ENCODE measurements around the gene GABRE. TPM values are rescaled to one million over a fixed set of nuclear protein-coding genes. Genes with fewer than 3 reads are reported as not detected.

GABRE gene
- total RNA-seq, 1 donor from 2014 or later: 202 TPM

- no peak for DNase-seq (ENCODE audit: low spot score in 2 of 2, unreplicated experiment in 2 of 2)
- Mint-ChIP-seq H3K27me3 (ENCODE audit: low read depth) (peaks cover 9% of the 10 kb centered on the region), H3K4me3 (no peak overlapping the region), H3K36me3 (peaks cover 18% of the 10 kb centered on the region), H3K4me1 (peaks cover 22% of the 10 kb centered on the region), H3K9me3 (peaks cover 21% of the 10 kb centered on the region), H3K27ac (no peak overlapping the region)
- TF ChIP-seq CTCF (IDR thresholded peaks at IDR 0.05; ENCODE audit: unreplicated experiment): no peak
Observed at GRCh38 chrX:151970027-151970426, 4.4 kb downstream of the GABRE start.

DNA sequence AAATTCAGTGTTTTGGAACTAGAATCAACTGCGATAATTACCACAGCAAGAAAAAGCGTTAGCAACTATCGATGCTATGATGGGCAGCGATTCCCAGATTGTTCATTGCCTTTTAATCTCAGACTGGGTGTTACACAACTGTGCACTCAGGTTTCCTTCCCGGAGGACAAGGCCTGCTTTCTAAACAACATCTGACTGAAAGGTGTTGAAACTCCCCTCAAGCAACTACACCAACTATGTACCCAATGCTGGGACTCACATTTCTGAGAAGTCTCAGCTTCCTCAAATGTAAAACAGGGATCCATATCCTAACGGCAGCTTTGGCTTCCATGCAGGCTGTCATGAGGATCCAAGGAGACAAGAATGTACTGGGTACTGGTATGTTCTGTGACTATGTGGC is 8.2 kb downstream of the GABRE start:
- TF ChIP-seq CTCF (IDR thresholded peaks at IDR 0.05; ENCODE audit: unreplicated experiment): no peak
- H3K9me3 Mint-ChIP-seq: peaks cover 25% of the 10 kb centered on the region
- H3K4me3 Mint-ChIP-seq: no peak overlapping the region
- H3K36me3 Mint-ChIP-seq: peaks cover 28% of the 10 kb centered on the region
- peaks cover 7% of the 10 kb centered on the region for H3K4me1 Mint-ChIP-seq
- H3K27me3 Mint-ChIP-seq (ENCODE audit: low read depth): no peaks in the 10 kb centered on the region
- DNase-seq (ENCODE audit: low spot score in 2 of 2, unreplicated experiment in 2 of 2): no peak
- H3K27ac Mint-ChIP-seq: no peak overlapping the region

- Mint-ChIP-seq H3K4me3 (no peak overlapping the region), H3K4me1 (no peaks in the 10 kb centered on the region), H3K9me3 (peaks cover 33% of the 10 kb centered on the region), H3K27me3 (ENCODE audit: low read depth) (no peaks in the 10 kb centered on the region), H3K36me3 (peaks cover 37% of the 10 kb centered on the region), H3K27ac (no peak overlapping the region)
- DNase-seq (ENCODE audit: low spot score in 2 of 2, unreplicated experiment in 2 of 2): no peak
- no peak for TF ChIP-seq CTCF (IDR thresholded peaks at IDR 0.05; ENCODE audit: unreplicated experiment)
Observed at GRCh38 chrX:151962034-151962433, 12.4 kb downstream of the GABRE start.

- peaks cover 44% of the 10 kb centered on the region for H3K9me3 Mint-ChIP-seq
- no peak overlapping the region for H3K4me3 Mint-ChIP-seq
- H3K4me1 Mint-ChIP-seq: no peaks in the 10 kb centered on the region
- no peak for DNase-seq (ENCODE audit: low spot score in 2 of 2, unreplicated experiment in 2 of 2)
- TF ChIP-seq CTCF (IDR thresholded peaks at IDR 0.05; ENCODE audit: unreplicated experiment): no peak
- H3K27ac Mint-ChIP-seq: no peak overlapping the region
- no peaks in the 10 kb centered on the region for H3K27me3 Mint-ChIP-seq (ENCODE audit: low read depth)
- peaks cover 56% of the 10 kb centered on the region for H3K36me3 Mint-ChIP-seq
Observed at GRCh38 chrX:151958101-151958500, 16.4 kb downstream of the GABRE start.

DNA sequence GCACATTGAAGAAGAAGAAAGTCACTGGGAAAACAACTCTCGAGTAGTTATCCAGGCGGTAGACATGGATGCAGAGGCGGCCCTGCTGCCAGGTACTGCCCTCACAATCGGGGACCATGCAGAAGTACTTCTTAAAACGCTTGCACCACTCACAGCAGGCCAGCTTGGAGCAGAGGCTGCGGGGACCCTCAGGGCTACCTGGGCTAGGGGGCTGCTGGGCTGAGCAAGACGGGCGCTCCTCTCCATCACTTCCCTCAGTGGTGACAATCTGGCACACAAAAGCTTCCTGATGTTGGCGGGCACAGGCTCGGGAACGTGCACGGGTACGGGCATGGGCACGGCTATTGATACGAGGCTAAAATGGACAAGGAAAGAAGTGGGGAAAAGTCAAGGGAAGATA is 19.7 kb downstream of the GABRE start:
- Mint-ChIP-seq H3K36me3 (peaks cover 34% of the 10 kb centered on the region), H3K27ac (no peak overlapping the region), H3K4me1 (no peaks in the 10 kb centered on the region), H3K9me3 (peaks cover 38% of the 10 kb centered on the region), H3K27me3 (ENCODE audit: low read depth) (no peaks in the 10 kb centered on the region), H3K4me3 (no peak overlapping the region)
- DNase-seq (ENCODE audit: low spot score in 2 of 2, unreplicated experiment in 2 of 2): no peak
- no peak for TF ChIP-seq CTCF (IDR thresholded peaks at IDR 0.05; ENCODE audit: unreplicated experiment)

GRCh38 chrX:151938172-151938571 is 36.3 kb downstream of the GABRE start:
- Mint-ChIP-seq H3K9me3 (peaks cover 32% of the 10 kb centered on the region), H3K27ac (no peak overlapping the region), H3K4me1 (no peaks in the 10 kb centered on the region), H3K27me3 (ENCODE audit: low read depth) (no peaks in the 10 kb centered on the region), H3K4me3 (no peak overlapping the region), H3K36me3 (no peaks in the 10 kb centered on the region)
- DNase-seq (ENCODE audit: low spot score in 2 of 2, unreplicated experiment in 2 of 2): no peak
- no peak for TF ChIP-seq CTCF (IDR thresholded peaks at IDR 0.05; ENCODE audit: unreplicated experiment)
